HuH-7 (cell line): ENCODE results near the gene GFRA1.

Experiments
- DNase-seq: peaks from one replicate; pipeline ENCODE4 v3.0.0; 2011; ENCODE audit warnings: low spot score

Gene GFRA1

GRCh38 chr10:116125180-116125579, 147.8 kb downstream of the GFRA1 start:
- no peak for DNase-seq

GRCh38 chr10:116124777-116125176, 148.2 kb downstream of the GFRA1 start:
- no peak for DNase-seq

GRCh38 chr10:116122664-116123063, 150.3 kb downstream of the GFRA1 start:
- DNase-seq, result no peak

- no peak for DNase-seq
Observed at GRCh38 chr10:116121640-116122525, 151.1 kb downstream of the GFRA1 start.

- DNase-seq, result peak; percentile 35
Observed at GRCh38 chr10:116120688-116121455, 152.1 kb downstream of the GFRA1 start.

DNA sequence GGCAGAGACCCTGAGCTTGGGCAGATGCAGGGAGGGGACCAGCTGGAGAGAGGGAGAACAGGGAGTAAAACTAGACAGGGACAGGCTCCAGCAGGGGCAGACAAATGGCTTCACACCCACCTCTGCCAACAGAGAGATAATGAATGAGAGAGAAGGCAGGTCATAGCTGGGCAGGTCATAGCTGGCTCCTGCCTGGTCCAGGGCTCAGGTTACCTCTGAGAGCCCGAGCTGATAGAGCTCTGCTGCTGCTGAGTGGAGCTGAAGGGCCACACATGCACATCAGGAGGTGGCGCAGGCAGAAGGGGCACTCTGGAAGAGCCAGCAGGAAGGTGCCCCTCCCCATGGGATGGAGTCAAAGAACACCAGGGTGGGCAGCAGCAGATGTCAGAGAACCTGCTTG, 154.2 kb downstream of the GFRA1 start:
- DNase-seq, result no peak

- DNase-seq, result no peak
Observed at GRCh38 chr10:116115797-116116196, 157.2 kb downstream of the GFRA1 start.

DNA sequence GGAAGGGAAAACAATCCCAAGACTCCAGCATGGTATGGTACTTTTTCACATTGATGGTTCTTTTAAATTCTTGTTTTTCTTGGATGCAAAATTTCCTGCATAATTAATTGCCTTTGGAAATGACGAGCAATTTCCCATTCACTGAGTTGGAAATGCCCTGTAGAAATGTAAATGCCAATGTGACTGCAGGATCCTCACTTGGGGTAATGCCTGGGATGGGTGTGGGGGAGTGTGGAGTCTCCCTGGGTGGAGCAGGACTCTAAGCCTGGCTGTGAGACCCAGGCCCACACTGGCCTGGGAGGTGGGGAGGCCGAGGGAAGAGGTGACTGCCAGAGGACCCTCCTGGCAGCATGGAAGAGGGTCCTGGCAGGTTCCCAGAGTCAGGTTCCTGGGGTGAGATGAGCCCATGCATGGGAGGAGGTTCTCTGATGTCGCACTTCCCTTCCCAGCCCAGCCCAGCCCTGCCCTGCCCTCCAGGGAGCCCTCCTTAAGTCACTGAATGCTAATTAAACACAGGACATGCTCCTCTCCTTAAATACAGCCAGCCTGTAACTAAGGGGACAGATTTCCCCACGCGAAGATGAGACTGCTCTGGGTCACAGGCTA, 157.9 kb downstream of the GFRA1 start:
- no peak for DNase-seq

DNA sequence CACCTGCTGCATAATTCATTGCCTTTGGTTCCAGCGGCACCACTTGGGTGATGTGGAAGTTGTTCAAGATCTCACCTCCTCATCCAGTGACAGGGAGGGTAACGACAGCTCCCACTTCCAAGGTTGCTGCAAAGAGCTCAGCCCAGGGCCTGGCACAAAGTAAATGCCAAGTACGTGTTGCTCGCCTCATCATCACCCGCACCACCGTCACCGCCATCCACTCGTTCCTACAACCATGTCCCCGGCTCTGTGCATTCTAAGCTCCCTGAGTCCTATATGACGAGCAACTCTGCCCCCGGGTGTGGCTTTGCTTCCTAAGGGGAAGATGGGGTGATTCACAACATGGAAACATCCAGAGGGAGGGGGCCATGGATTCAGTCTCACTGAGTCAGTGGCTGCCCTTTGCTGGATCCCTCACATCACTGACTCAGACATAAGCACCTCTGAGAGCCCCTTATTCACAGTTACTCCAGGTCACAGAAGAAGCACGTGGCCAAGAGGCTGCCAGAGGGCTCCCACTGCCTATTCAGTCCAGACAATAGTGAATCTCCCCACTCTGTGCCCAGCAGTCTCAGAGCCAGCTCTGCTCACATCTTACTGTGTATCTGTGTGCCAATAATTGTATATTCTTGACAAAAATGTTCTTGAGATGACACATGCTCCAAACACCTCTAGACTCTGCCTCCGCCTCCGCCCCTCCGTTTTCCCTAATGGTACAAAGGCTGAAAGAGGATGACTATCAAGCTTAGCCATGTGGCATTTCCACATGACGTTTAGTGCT, 159.1 kb downstream of the GFRA1 start:
- no peak for DNase-seq

DNA sequence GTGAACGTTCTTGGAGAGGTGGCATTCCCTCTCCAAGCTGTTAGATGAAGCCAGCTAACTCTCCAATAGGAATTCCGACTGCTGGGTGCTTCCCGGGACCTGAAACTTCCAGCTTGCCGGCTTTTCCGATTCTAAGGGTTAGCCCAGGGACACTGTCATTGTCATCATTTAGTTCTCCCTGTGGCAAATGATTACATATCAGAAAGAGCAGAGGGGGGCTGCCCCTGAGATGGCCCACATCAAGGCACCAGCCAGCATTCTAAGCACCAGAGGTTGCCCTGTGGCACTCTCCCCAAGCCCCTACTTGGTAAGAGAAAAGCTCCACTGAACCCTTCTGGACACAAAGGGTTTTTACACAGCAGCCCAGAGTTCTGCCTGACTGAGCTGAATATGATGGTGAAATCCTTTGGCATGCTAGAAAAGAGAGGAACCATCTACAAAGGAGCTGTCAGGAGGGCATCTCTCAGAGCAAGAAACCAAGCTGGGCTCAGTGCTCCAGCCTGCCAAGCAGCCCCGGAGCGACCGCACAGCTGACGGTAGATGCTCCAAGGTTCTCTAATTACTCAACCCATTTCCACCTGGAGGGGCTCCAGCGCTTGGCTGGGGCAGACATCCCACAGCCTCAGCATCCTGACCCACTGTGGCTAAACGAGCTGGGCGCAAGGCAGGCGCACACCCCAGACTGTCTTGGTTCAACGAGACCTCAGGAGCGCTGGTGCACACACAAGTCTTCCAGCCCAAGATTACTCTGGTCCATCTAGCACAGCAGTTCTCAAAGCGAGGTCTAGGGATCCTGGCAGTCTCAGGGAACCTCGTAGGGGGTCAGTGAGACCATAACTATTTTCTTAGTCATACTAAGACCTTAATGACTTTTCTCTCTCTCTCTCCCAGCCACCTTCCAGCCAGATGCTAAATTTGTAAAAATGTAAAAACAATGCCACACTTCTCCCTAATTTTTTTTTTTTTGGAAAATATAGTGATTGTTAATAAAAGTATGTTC, 160.5 kb downstream of the GFRA1 start:
- DNase-seq, result no peak

GRCh38 chr10:116111483-116112095, 161.4 kb downstream of the GFRA1 start:
- DNase-seq, result no peak

GRCh38 chr10:116110736-116111135, 162.3 kb downstream of the GFRA1 start:
- DNase-seq, result no peak

GRCh38 chr10:116109881-116110280, 163.1 kb downstream of the GFRA1 start:
- DNase-seq, result no peak

DNA sequence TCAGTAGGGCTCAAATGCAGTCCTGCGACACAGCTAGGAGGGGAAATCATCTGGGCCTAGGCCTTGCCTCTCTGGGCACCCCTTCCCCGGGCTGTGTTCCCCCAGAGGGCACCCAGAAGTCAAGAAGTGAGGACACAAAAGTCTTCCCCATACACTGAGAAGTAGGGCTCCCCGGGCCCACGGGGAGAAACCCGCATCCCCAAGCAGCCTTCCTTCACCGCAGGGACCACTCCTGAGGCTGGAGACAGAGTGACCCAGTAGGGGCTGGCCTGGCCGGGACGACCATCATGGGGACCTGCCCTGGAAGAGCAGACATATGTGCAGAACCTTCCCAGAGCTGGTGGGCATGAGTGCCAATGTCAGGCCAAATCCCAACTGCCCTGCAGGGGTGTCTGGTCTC, 163.5 kb downstream of the GFRA1 start:
- DNase-seq, result no peak

GRCh38 chr10:116108095-116108494, 164.9 kb downstream of the GFRA1 start:
- DNase-seq, result peak; percentile 16

DNA sequence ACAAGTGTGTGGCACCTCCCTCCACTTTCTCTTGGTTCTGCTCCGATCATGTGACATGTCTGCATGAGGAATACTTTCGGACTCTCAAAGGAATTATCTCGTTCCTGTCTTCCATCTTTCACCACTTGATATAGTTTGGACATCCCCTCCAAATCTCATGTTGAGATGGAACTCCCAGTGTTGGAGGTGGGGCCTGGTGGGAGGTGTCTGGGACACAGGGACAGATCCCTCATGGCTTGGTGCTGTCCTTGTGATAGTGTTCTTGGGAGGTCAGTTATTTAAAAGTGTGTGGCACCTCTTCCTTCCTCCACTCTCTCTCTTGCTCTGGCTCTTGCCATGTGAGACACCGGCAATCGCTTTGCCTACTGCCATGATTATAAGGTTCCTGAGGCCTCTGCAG, 166.4 kb downstream of the GFRA1 start:
- no peak for DNase-seq

DNA sequence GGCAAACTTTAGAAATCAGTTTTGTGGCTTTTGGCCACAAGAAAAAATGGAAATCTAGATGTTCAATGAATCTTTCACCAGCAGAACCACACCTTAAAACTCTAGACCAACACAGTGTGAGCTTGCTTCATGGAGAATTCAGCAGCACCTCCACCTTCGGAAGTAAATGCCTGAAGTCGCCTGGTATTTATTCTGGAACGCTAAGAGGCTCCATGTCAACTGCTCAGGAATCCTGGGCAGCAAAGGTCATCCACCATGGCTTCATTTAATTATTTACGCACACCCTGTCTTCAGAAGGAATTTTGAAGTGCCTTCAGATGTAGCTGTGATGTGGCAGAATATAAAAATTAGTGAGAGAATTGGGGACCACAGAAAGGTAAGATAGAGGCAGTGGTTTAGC, 167.7 kb downstream of the GFRA1 start:
- DNase-seq, result no peak

DNA sequence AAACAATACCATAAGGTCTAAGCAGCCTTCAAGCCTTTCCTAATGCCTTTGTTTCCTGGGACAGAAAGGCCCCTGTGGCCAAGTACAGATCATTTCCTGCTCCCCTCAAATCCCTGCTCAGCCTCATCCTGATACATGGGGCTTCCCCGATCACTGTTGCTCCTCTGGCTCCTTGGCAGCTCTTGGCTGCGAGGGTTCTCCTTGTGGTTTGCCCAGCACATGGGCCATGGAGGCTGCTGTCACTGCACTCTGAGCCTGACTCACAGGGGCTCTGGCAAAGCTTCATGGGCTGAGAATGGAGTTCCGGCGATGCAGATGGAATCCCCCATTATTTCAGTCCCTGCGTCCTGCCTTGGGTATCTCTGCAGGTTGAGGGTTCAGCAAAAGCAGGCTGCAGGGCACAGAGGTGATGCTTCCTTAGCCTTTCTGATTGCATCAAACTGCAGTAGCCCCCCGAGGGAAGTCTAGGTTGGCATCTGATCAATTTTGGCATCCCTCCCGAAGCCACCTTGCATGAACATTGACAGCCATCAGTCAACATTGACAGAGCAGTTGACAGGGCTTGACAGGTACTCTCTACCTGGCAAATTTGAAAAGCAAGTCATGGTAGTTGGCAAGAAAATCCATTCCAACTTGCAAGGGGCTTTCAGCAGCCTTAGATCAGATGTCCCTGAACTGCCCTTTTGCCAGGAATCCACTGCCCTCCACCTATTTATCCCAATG, 168.6 kb downstream of the GFRA1 start:
- DNase-seq, result no peak

- DNase-seq, result no peak
Observed at GRCh38 chr10:116103668-116104067, 169.3 kb downstream of the GFRA1 start.
